T-cell (primary cell): Measurements from ENCODE around the gene HACD1. TPM values are rescaled to one million over a fixed set of nuclear protein-coding genes. Genes with fewer than 3 reads are reported as not detected.
A peak's percentile ranks its signal among the peaks of the same experiment; 100 is the strongest.

Source experiments
- ATAC-seq, 4 experiments: fragments of 200-7000 bp in 3 of 4; fragments of 150-1000 bp in 1 of 4; cut with Tn5 transposase; replicated peaks in 1 of 4; 1 replicate in 3 of 4; 2 replicates in 1 of 4; pipeline ENCODE4 v1.10.0; 2021; ENCODE audit warnings: moderate library complexity in 3 of 4, mild to moderate bottlenecking in 2 of 4, moderate number of reproducible peaks in 1 of 4
- CTCF ChIA-PET, 2 donors: fragments of 300-600 bp; sonication (Branson Sonifier 250); formaldehyde crosslinking; loops; one replicate each; lab custom pipeline; 2022; ENCODE audit warnings: antibody characterized with exemption in 2 of 2; lab: Charles Lee
- POLR2A ChIA-PET, 2 donors: fragments of 300-600 bp; sonication (Branson Sonifier 250); formaldehyde crosslinking; loops; one replicate each; lab custom pipeline; 2022; ENCODE audit warnings: antibody characterized with exemption in 2 of 2; lab: Charles Lee
- DNase-seq, 35 experiments: peaks; one replicate each; pipeline versions ENCODE4 v3.0.0 to v3.0.0-alpha.2; 2013 to 2023
- H3K27ac ChIP-seq: one replicate; pipeline ENCODE4 v1.5.1; 2013; ENCODE audit warnings: low read length
- H3K27me3 ChIP-seq, 2 experiments: replicated peaks in 1 of 2; 1 replicate in 1 of 2; 2 replicates in 1 of 2; pipeline versions ENCODE4 v1.6.1 to v1.7.0; 2013; ENCODE audit warnings: low read length in 1 of 2, mixed read lengths in 1 of 2; ENCODE audit not compliant: control insufficient read depth in 2 of 2, insufficient read depth in 2 of 2; ENCODE audit errors: extremely low read depth in 1 of 2
- H3K36me3 ChIP-seq, 2 donors: 1 replicate in 1 of 2; 2 replicates in 1 of 2; pipeline versions ENCODE4 v1.6.1 to v1.7.0; 2013; ENCODE audit warnings: low read length in 1 of 2; ENCODE audit not compliant: control insufficient read depth in 2 of 2, insufficient read depth in 1 of 2; ENCODE audit errors: extremely low read depth in 1 of 2
- H3K4me1 ChIP-seq, 2 experiments: 1 replicate in 1 of 2; 2 replicates in 1 of 2; pipeline versions ENCODE4 v1.6.1 to v1.7.0; 2013; ENCODE audit warnings: low read length in 2 of 2, mixed read lengths in 1 of 2; ENCODE audit not compliant: insufficient read depth in 2 of 2, control insufficient read depth in 1 of 2; ENCODE audit errors: extremely low read depth in 1 of 2
- H3K4me3 ChIP-seq, 2 donors: 1 replicate in 1 of 2; 2 replicates in 1 of 2; pipeline versions ENCODE4 v1.5.1 to v1.7.0; 2013; ENCODE audit warnings: mild to moderate bottlenecking in 2 of 2, low read length in 1 of 2, moderate library complexity in 1 of 2; ENCODE audit not compliant: control insufficient read depth in 1 of 2; ENCODE audit errors: extremely low read depth in 1 of 2
- H3K9me3 ChIP-seq: 2 replicates; pipeline ENCODE4 v1.7.0; 2013
- H3K27ac Mint-ChIP-seq, 2 donors: one replicate each; pipeline ENCODE4 v1.8.0; 2020 to 2021; ENCODE audit warnings: mild to moderate bottlenecking in 2 of 2, mixed read lengths in 2 of 2
- H3K27me3 Mint-ChIP-seq, 2 donors: one replicate each; pipeline ENCODE4 v1.8.0; 2021 to 2022; ENCODE audit warnings: mixed read lengths in 2 of 2
- H3K36me3 Mint-ChIP-seq: one replicate; pipeline ENCODE4 v1.8.0; 2021; ENCODE audit warnings: mixed read lengths
- H3K4me1 Mint-ChIP-seq, 3 donors: one replicate each; pipeline ENCODE4 v1.8.0; 2020 to 2022; ENCODE audit warnings: mixed read lengths in 3 of 3, mild to moderate bottlenecking in 1 of 3
- H3K4me3 Mint-ChIP-seq, 3 donors: one replicate each; pipeline ENCODE4 v1.8.0; 2020 to 2022; ENCODE audit warnings: mild to moderate bottlenecking in 3 of 3, mixed read lengths in 3 of 3, moderate library complexity in 3 of 3
- H3K9me3 Mint-ChIP-seq, 3 donors: one replicate each; pipeline ENCODE4 v1.8.0; 2020 to 2022; ENCODE audit warnings: mixed read lengths in 3 of 3
- WGBS: methylation state at CpG from one replicate; pipeline ENCODE4 v1.1.5; 2013; ENCODE audit warnings: missing lambda C conversion rate; ENCODE audit not compliant: insufficient coverage; 5-methylcytosine and 5-hydroxymethylcytosine counted together
- total RNA-seq, 35 experiments: library from RNA in 6 of 35; stranded (reverse) in 6 of 35; fragments of 120-200 nt in 1 of 35; gene quantifications; one replicate each; pipeline versions ENCODE4 v1.2.1 to v1.2.4 and lab custom pipeline; 2013 to 2026

HACD1 gene
- total RNA-seq, 5 donors from 2014 or later (not counting 1 experiment from before 2014, with no cell fraction given) = 0.39 to 4.2 (median 1.3) TPM

- Mint-ChIP-seq H3K27ac (peak overlapping the region in 1 of 2 donors; percentile 45), H3K36me3 (peaks cover 44% of the 10 kb centered on the region), H3K4me1 (peaks cover 62 to 67% (median 65%) of the 10 kb centered on the region in 3 donors), H3K27me3 (no peaks in the 10 kb centered on the region), H3K9me3 (no peaks in the 10 kb centered on the region), H3K4me3 (no peak overlapping the region)
- CTCF ChIA-PET = no interaction called here
- H3K9me3 ChIP-seq = no peaks in the 10 kb centered on the region
- H3K36me3 ChIP-seq = peaks cover 0 to 11% of the 10 kb centered on the region in 2 donors
- DNase-seq (no peak), ATAC-seq (no peak)
- H3K27me3 ChIP-seq = no peaks in the 10 kb centered on the region
- POLR2A ChIA-PET = no interaction called here
- no peak overlapping the region for H3K4me3 ChIP-seq
- H3K4me1 ChIP-seq = peaks cover 0 to 8% of the 10 kb centered on the region in 2 experiments
- H3K27ac ChIP-seq = no peak overlapping the region
Observed at GRCh38 chr10:17660921-17661320, 43.7 kb upstream of the HACD1 start.

- POLR2A ChIA-PET = interaction anchor here in 1 of 2 donors (0.6 to 1.0 kb wide), 2 partner anchors 10 to 14 kb away, joined by 4 read pairs; no protein-coding TSS in a partner anchor
- H3K36me3 Mint-ChIP-seq = peaks cover 49% of the 10 kb centered on the region
Observed at GRCh38 chr10:17659365-17659764, 42.2 kb upstream of the HACD1 start.

GRCh38 chr10:17657103-17657500 is 39.9 kb upstream of the HACD1 start:
- Mint-ChIP-seq H3K4me1 (peaks cover 70 to 78% (median 77%) of the 10 kb centered on the region in 3 donors), H3K27me3 (no peaks in the 10 kb centered on the region), H3K9me3 (peaks cover 0 to 12% (median 0%) of the 10 kb centered on the region in 3 donors), H3K4me3 (peak overlapping the region; percentile 27 to 35 (median 29)), H3K36me3 (peaks cover 50% of the 10 kb centered on the region), H3K27ac (peak overlapping the region; percentile 77 to 80)
- 80% methylated on average over 1 of the region's 1 CpG for WGBS
- ChIA-PET POLR2A (no interaction called here), CTCF (no interaction called here)
- no peak overlapping the region for H3K4me3 ChIP-seq
- H3K27ac ChIP-seq = no peak overlapping the region
- H3K27me3 ChIP-seq = no peaks in the 10 kb centered on the region
- H3K36me3 ChIP-seq = peaks cover 0 to 19% of the 10 kb centered on the region in 2 donors
- H3K4me1 ChIP-seq = peaks cover 0 to 8% of the 10 kb centered on the region in 2 experiments
- H3K9me3 ChIP-seq = no peaks in the 10 kb centered on the region
- peak in 1 of 4 experiments; percentile 12 for ATAC-seq
- DNase-seq = no peak

More at GRCh38 chr10:17659365-17659764, 42.2 kb upstream of the HACD1 start:
- Mint-ChIP-seq H3K27me3 (no peaks in the 10 kb centered on the region), H3K9me3 (no peaks in the 10 kb centered on the region), H3K4me1 (peaks cover 76 to 78% (median 78%) of the 10 kb centered on the region in 3 donors), H3K27ac (no peak overlapping the region), H3K4me3 (no peak overlapping the region)
- WGBS = 71% methylated on average over 1 of the region's 4 CpGs
- peaks cover 0 to 11% of the 10 kb centered on the region in 2 donors for H3K36me3 ChIP-seq
- DNase-seq = no peak
- H3K9me3 ChIP-seq = no peaks in the 10 kb centered on the region
- CTCF ChIA-PET = interaction anchor here in 1 of 2 donors (0.7 kb wide), 1 partner anchor 49 kb away, joined by 4 read pairs; no protein-coding TSS in a partner anchor
- H3K27me3 ChIP-seq = no peaks in the 10 kb centered on the region
- H3K4me1 ChIP-seq = peaks cover 0 to 8% of the 10 kb centered on the region in 2 experiments
- ATAC-seq = no peak
- H3K27ac ChIP-seq = no peak overlapping the region
- H3K4me3 ChIP-seq = no peak overlapping the region

- Histone ChIP-seq H3K4me3 (no peak overlapping the region), H3K27ac (peak overlapping the region; percentile 53)
- CTCF ChIA-PET = interaction anchor here in 1 of 2 donors (0.7 to 1.2 kb wide), 2 partner anchors 9 to 207 kb away, joined by 3 to 6 read pairs; no protein-coding TSS in a partner anchor
Observed at GRCh38 chr10:17655567-17656146, 38.5 kb upstream of the HACD1 start.

GRCh38 chr10:17655009-17655408 is 37.8 kb upstream of the HACD1 start:
- Mint-ChIP-seq H3K27me3 (no peaks in the 10 kb centered on the region), H3K4me3 (peak overlapping the region in 2 of 3 donors; percentile 1 to 27), H3K27ac (peak overlapping the region; percentile 6 to 49), H3K4me1 (peaks cover 77 to 81% (median 79%) of the 10 kb centered on the region in 3 donors), H3K36me3 (peaks cover 53% of the 10 kb centered on the region), H3K9me3 (peaks cover 0 to 12% (median 0%) of the 10 kb centered on the region in 3 donors)
- Histone ChIP-seq H3K27me3 (no peaks in the 10 kb centered on the region), H3K27ac (peak overlapping the region; percentile 36), H3K9me3 (no peaks in the 10 kb centered on the region), H3K4me1 (peaks cover 6 to 12% of the 10 kb centered on the region in 2 experiments), H3K4me3 (no peak overlapping the region), H3K36me3 (peaks cover 0 to 8% of the 10 kb centered on the region in 2 donors)
- POLR2A ChIA-PET = interaction anchor here in 1 of 2 donors (0.7 to 2.9 kb wide), 2 partner anchors 11 to 14 kb away, joined by 3 to 13 read pairs; partner anchors contain the start of gene STAM
- ATAC-seq = no peak
- DNase-seq = no peak
- WGBS = 100% methylated on average over 2 of the region's 3 CpGs
- CTCF ChIA-PET = interaction anchor here in 1 of 2 donors (1.2 kb wide), 1 partner anchor 8 kb away, joined by 3 read pairs; no protein-coding TSS in a partner anchor

More at GRCh38 chr10:17655567-17656146, 38.5 kb upstream of the HACD1 start:
- Mint-ChIP-seq H3K27ac (peak overlapping the region; percentile 6 to 77), H3K9me3 (peaks cover 0 to 12% (median 0%) of the 10 kb centered on the region in 3 donors), H3K4me1 (peaks cover 70 to 78% (median 75%) of the 10 kb centered on the region in 3 donors), H3K36me3 (peaks cover 46% of the 10 kb centered on the region), H3K4me3 (peak overlapping the region; percentile 27 to 37 (median 28)), H3K27me3 (no peaks in the 10 kb centered on the region)
- Histone ChIP-seq H3K36me3 (peaks cover 0 to 8% of the 10 kb centered on the region in 2 donors), H3K4me1 (peaks cover 6 to 10% of the 10 kb centered on the region in 2 experiments), H3K27me3 (no peaks in the 10 kb centered on the region), H3K9me3 (no peaks in the 10 kb centered on the region)
- ATAC-seq (peak; percentile 19 to 57 (median 53)), DNase-seq (peak in 1 of 35 experiments; percentile 19)
- WGBS = no CpG with 5 or more reads among the region's 5 CpGs
- POLR2A ChIA-PET = interaction anchor here in 1 of 2 donors (0.7 to 2.9 kb wide), 2 partner anchors 12 to 14 kb away, joined by 3 to 13 read pairs; partner anchors contain the start of gene STAM

GRCh38 chr10:17652585-17652984 is 35.4 kb upstream of the HACD1 start:
- no peak for ATAC-seq
- CTCF ChIA-PET = no interaction called here

More at GRCh38 chr10:17652585-17652984, 35.4 kb upstream of the HACD1 start:
- Histone ChIP-seq H3K27me3 (no peaks in the 10 kb centered on the region), H3K9me3 (no peaks in the 10 kb centered on the region), H3K36me3 (peaks cover 0 to 8% of the 10 kb centered on the region in 2 donors), H3K4me1 (peaks cover 9 to 19% of the 10 kb centered on the region in 2 experiments), H3K4me3 (no peak overlapping the region), H3K27ac (no peak overlapping the region)
- Mint-ChIP-seq H3K27ac (no peak overlapping the region), H3K27me3 (no peaks in the 10 kb centered on the region), H3K36me3 (peaks cover 56% of the 10 kb centered on the region), H3K4me1 (peaks cover 85 to 88% (median 86%) of the 10 kb centered on the region in 3 donors), H3K4me3 (no peak overlapping the region), H3K9me3 (peaks cover 0 to 12% (median 0%) of the 10 kb centered on the region in 3 donors)
- POLR2A ChIA-PET = interaction anchor here (0.6 to 0.7 kb wide), 2 partner anchors 9 kb away, joined by 3 read pairs; partner anchors contain the start of gene STAM (in 1 of the 2)
- DNase-seq = no peak
